Vagina (tissue), 2 donors: ENCODE results near the gene ANKLE2. TPM values are rescaled to one million over a fixed set of nuclear protein-coding genes. Genes with fewer than 3 reads are reported as not detected.
"Not testable (repeated sequence)": the region's sequence is repeated elsewhere in the genome, so short reads cannot be mapped to it uniquely, and the experiment has no call there.

Experiments
- DNase-seq, 2 donors: peaks; one replicate each; pipeline ENCODE4 v3.0.0-alpha.2; 2017; ENCODE audit errors: extremely low spot score in 2 of 2
- H3K27ac ChIP-seq: fragments of 200-600 bp; sonication (generic); one replicate; pipeline ENCODE4 v1.5.1; 2019
- H3K27me3 ChIP-seq: fragments of 200-600 bp; sonication (generic); one replicate; pipeline ENCODE4 v1.5.1; 2019
- H3K36me3 ChIP-seq, 2 donors: fragments of 200-600 bp; sonication (generic); one replicate each; pipeline ENCODE4 v1.5.1; 2017 to 2019
- H3K4me1 ChIP-seq: fragments of 200-600 bp; sonication (generic); one replicate; pipeline ENCODE4 v1.5.1; 2019
- H3K4me3 ChIP-seq, 2 donors: fragments of 200-600 bp; sonication (generic); 1 replicate in 1 of 2; 2 replicates in 1 of 2; pipeline ENCODE4 v1.5.1; 2016 to 2019
- H3K9me3 ChIP-seq: fragments of 200-600 bp; sonication (generic); one replicate; pipeline ENCODE4 v1.5.1; 2019
- CTCF ChIP-seq, 3 experiments: fragments of 450-650 bp in 2 of 3; fragments of 200-600 bp in 1 of 3; sonication (generic) in 1 of 3; IDR thresholded peaks; one replicate each; pipeline ENCODE4 v1.5.1; 2017 to 2019; ENCODE audit warnings: antibody characterized with exemption in 3 of 3, mild to moderate bottlenecking in 2 of 3, moderate library complexity in 2 of 3
- POLR2A ChIP-seq, 2 donors: fragments of 450-650 bp; IDR thresholded peaks; one replicate each; pipeline ENCODE4 v1.6.1; 2017; ENCODE audit warnings: antibody characterized with exemption in 2 of 2, mild to moderate bottlenecking in 2 of 2, moderate library complexity in 2 of 2
- POLR2AphosphoS5 ChIP-seq, 2 donors: sonication (generic); formaldehyde crosslinking; IDR thresholded peaks; one replicate each; pipeline ENCODE4 v1.9.0; 2017; ENCODE audit warnings: antibody characterized with exemption in 2 of 2, mild to moderate bottlenecking in 2 of 2, low read depth in 1 of 2; ENCODE audit not compliant: insufficient read depth in 1 of 2
- intact Hi-C: fragments of 100-400 bp; cut with DNase I; formaldehyde crosslinking; loops from one replicate; pipeline ENCODE4 v1.15.1; 2023
- total RNA-seq: library from RNA; depleted of rRNA; stranded (reverse); fragments of >200 nt; gene quantifications from one replicate; pipeline ENCODE4 v1.2.3, GENCODE V29; 2016

ANKLE2 gene
- total RNA-seq, result 63.1 TPM

GRCh38 chr12:132761032-132761920, at the start of gene ANKLE2:
ANKLE2 (minus strand) TSS chr12:132761832; CDS start chr12:132761798, 34 bp downstream.
- DNase-seq, result no peak
- H3K27ac ChIP-seq, result peak within 1 kb of the TSS; percentile 94
- peaks cover 31% of the 10 kb centered on the region for H3K4me1 ChIP-seq
- no peak for TF ChIP-seq CTCF (IDR thresholded peaks at IDR 0.05)
- TF ChIP-seq POLR2AphosphoS5 (IDR thresholded peaks at IDR 0.05; ENCODE audit: insufficient read depth in 1 of 2, low read depth in 1 of 2), result no peak
- TF ChIP-seq POLR2A (IDR thresholded peaks at IDR 0.05), result peak in 1 of 2 donors; percentile 12
- no peaks in the 10 kb centered on the region for H3K36me3 ChIP-seq
- peak within 1 kb of the TSS; percentile 98 for H3K4me3 ChIP-seq
- no peaks in the 10 kb centered on the region for H3K9me3 ChIP-seq
- intact Hi-C loops, result loop anchor here (5.0 kb wide), 1 partner anchor 146 kb away; no protein-coding TSS in a partner anchor
- no peaks in the 10 kb centered on the region for H3K27me3 ChIP-seq

DNA sequence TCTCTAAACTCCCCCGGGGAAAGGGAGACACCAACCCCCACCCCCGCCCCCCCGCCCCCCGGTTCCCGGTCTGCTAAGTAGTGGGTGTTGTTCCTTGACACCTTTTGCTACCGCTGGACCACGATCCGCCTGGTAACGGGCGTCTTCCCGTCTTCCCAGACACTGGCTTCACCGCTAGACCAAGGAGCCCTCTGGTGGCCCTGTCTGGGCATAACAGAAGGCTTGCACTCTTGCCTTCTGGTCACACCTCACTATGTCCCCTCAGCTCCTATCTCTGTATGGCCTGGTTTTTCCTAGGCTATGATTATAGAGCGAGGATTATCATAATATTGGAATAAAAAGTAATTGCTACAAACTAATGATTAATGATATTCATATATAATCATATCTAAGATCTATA, 47.8 kb upstream of the ANKLE2 start:
- H3K4me1 ChIP-seq, H3K27me3 ChIP-seq, intact Hi-C loops, H3K9me3 ChIP-seq, H3K27ac ChIP-seq, DNase-seq, H3K4me3 ChIP-seq: not testable (repeated sequence)
- peaks cover 0 to 74% of the 10 kb centered on the region in 2 donors for H3K36me3 ChIP-seq

- no peak for TF ChIP-seq POLR2A (IDR thresholded peaks at IDR 0.05)
- TF ChIP-seq POLR2AphosphoS5 (IDR thresholded peaks at IDR 0.05; ENCODE audit: insufficient read depth in 1 of 2, low read depth in 1 of 2), result no peak
- no peak for TF ChIP-seq CTCF (IDR thresholded peaks at IDR 0.05)
- H3K36me3 ChIP-seq, result peaks cover 0 to 77% of the 10 kb centered on the region in 2 donors
Observed at GRCh38 chr12:132807295-132808092, 45.9 kb upstream of the ANKLE2 start.

DNA sequence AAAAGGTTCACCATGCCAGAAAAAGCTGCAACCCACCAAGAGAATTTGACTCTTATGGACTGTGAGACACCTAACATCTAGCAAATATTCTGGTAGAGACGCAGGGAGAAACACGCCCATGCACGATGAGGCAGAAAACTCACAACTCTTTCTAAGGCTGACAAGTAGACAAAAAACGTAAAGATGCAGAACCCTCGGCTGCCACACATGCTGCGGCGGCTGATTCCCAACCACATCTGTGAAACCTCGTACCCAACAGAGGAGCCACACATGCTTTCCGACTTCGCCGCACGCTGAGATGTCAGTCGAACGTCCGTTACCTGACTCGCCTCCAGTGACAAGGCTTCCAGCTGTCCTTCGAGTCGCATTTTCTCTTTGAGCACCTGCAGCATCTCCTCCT, 45.2 kb upstream of the ANKLE2 start:
- Histone ChIP-seq H3K9me3 (no peaks in the 10 kb centered on the region), H3K27me3 (no peaks in the 10 kb centered on the region), H3K27ac (no peak overlapping the region), H3K4me3 (no peak overlapping the region), H3K4me1 (no peaks in the 10 kb centered on the region), H3K36me3 (peaks cover 0 to 77% of the 10 kb centered on the region in 2 donors)
- no peak for DNase-seq
- TF ChIP-seq POLR2A (IDR thresholded peaks at IDR 0.05), result no peak
- intact Hi-C loops, result no loop called here

More at GRCh38 chr12:132807295-132808092, 45.9 kb upstream of the ANKLE2 start:
- Histone ChIP-seq H3K4me3 (no peak overlapping the region), H3K27ac (no peak overlapping the region), H3K4me1 (no peaks in the 10 kb centered on the region), H3K9me3 (no peaks in the 10 kb centered on the region), H3K27me3 (no peaks in the 10 kb centered on the region)
- intact Hi-C loops, result no loop called here
- no peak for DNase-seq

GRCh38 chr12:132804426-132804861, 42.8 kb upstream of the ANKLE2 start:
- Histone ChIP-seq H3K27ac (no peak overlapping the region), H3K9me3 (no peaks in the 10 kb centered on the region), H3K36me3 (peaks cover 0 to 84% of the 10 kb centered on the region in 2 donors), H3K4me1 (no peaks in the 10 kb centered on the region), H3K4me3 (no peak overlapping the region), H3K27me3 (no peaks in the 10 kb centered on the region)
- TF ChIP-seq CTCF (IDR thresholded peaks at IDR 0.05) (no peak), POLR2AphosphoS5 (IDR thresholded peaks at IDR 0.05; ENCODE audit: insufficient read depth in 1 of 2, low read depth in 1 of 2) (no peak), POLR2A (IDR thresholded peaks at IDR 0.05) (no peak)
- intact Hi-C loops, result no loop called here
- DNase-seq, result no peak
